VCaP (cell line): Measurements from ENCODE around the gene H2BK1.

Source experiments
- H3K27ac ChIP-seq: fragments of 450-650 bp; 2 replicates; pipeline ENCODE4 v1.5.1; 2017
- CTCF ChIP-seq: fragments of 450-650 bp; conservative IDR thresholded peaks from 2 replicates; pipeline ENCODE4 v1.5.1; 2017; ENCODE audit warnings: mild to moderate bottlenecking, moderate library complexity

H2BK1 gene

GRCh38 chr7:151240536-151240935 is 30.2 kb upstream of the H2BK1 start:
- no peak for TF ChIP-seq CTCF
- no peak overlapping the region for H3K27ac ChIP-seq

DNA sequence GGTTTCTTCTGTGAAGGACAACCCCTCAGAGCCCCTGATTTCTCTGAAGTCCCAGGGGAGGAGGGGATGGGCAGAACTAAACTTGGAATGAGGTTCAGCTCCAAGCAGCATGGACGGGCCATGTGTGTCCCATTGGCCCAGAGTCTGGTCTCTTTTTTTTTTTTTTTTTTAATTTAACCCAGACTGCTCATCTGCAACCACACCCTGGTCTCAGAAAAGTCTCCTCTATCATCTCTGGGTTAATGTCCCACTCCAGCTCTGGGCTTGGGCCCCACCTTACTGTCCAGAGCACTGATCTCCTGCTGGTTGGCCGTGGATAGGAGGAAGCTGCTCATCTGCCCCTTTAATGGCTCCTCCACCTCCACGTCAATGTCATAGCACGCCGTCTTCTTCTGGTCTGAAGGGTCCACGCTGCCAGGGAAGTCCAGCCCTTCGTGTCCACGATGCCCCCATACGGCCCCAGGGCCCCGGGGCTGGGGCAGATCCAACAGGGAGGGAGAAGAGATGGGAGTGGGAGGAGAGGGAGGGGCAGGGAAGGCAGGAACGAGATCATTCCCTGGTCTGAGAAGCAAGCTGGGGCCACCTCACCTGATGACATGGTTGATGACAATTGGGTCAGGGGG is 29.7 kb upstream of the H2BK1 start:
- no peak overlapping the region for H3K27ac ChIP-seq
- no peak for TF ChIP-seq CTCF

DNA sequence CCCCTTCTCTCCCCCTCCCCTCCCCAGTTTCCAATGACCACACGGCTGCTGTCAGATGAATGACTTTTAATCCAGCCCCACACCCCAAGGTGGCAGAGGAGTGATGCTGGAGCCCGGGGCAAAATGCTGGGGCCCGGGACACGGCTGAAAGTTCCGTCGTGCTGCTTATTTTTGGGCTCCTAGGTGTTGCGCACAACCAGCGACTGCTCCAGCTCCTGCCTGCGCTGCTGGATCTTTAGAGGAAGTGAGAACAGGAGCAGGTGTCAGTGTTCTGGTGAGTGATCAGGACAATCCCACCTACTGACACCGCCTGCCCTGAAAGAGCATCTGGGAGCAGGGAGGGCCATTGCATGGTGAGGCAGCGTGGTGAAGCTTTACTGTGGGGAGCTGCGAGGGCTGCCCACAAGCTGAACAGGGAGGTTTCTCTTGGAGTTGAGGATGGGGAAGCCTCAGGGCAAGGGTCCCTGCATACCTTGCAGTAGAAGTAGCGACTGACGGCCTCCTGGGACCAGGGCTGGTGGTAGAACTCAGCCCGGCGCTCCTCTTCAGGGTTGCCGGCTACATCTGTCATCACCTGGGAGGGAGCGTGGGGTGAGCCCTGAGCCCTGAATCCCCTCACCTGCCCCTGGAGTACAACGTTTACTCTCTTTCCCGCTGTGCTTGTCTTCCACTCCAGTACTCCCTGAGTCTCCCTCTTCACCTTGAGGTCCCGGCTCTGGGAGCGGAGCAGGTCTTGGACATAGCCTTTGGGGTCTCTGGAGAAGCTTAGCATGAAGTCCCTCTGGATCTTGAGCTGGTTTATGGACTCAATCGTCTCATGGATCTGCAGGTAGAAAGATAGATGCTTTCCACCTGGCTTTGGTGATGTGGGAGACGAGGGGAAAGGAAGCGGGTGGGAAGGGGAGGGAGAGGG is 28.9 kb upstream of the H2BK1 start:
- TF ChIP-seq CTCF = no peak
- no peak overlapping the region for H3K27ac ChIP-seq

DNA sequence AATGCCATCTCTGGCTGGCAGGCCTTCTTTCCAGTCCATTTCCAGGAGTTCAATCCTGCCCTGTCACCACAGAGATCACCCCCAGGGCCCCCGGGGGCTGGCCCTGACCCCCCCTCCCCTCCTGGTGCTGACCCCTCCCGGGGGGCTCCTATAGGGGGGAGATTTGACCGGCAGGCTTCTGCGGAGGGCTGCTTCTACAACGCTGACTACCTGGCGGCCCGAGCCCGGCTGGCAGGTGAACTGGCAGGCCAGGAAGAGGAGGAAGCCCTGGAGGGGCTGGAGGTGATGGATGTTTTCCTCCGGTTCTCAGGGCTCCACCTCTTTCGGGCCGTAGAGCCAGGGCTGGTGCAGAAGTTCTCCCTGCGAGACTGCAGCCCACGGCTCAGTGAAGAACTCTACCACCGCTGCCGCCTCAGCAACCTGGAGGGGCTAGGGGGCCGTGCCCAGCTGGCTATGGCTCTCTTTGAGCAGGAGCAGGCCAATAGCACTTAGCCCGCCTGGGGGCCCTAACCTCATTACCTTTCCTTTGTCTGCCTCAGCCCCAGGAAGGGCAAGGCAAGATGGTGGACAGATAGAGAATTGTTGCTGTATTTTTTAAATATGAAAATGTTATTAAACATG is 28.0 kb upstream of the H2BK1 start:
- TF ChIP-seq CTCF = no peak
- no peak overlapping the region for H3K27ac ChIP-seq

DNA sequence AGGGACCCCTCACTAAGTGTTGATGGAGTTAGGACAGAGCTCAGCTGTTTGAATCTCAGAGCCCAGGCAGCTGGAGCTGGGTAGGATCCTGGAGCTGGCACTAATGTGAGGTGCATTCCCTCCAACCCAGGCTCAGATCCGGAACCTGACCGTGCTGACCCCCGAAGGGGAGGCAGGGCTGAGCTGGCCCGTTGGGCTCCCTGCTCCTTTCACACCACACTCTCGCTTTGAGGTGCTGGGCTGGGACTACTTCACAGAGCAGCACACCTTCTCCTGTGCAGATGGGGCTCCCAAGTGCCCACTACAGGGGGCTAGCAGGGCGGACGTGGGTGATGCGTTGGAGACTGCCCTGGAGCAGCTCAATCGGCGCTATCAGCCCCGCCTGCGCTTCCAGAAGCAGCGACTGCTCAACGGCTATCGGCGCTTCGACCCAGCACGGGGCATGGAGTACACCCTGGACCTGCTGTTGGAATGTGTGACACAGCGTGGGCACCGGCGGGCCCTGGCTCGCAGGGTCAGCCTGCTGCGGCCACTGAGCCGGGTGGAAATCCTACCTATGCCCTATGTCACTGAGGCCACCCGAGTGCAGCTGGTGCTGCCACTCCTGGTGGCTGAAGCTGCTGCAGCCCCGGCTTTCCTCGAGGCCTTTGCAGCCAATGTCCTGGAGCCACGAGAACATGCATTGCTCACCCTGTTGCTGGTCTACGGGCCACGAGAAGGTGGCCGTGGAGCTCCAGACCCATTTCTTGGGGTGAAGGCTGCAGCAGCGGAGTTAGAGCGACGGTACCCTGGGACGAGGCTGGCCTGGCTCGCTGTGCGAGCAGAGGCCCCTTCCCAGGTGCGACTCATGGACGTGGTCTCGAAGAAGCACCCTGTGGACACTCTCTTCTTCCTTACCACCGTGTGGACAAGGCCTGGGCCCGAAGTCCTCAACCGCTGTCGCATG is 27.2 kb upstream of the H2BK1 start:
- TF ChIP-seq CTCF = no peak; the same call in 1 of the 2 replicates

DNA sequence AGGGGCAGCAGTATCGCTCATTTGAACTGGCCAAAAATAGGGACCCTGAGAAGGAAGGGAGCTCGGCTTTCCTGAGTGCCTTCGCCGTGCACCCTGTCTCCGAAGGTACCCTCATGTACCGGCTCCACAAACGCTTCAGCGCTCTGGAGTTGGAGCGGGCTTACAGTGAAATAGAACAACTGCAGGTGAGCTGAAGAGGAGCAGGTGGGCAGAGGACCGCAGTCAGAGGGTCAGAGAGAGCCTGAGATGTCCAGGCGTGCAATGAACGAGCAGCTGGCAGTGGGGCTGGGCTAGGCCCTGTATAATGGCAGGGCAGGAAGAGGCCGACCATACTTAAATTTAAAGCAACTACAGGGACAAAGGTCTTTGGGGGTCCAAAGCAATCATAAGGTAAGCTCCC is 26.1 kb upstream of the H2BK1 start:
- no peak overlapping the region for H3K27ac ChIP-seq
- no peak for TF ChIP-seq CTCF

More for the DNA sequence above, 27.2 kb upstream of the H2BK1 start:
- no peak overlapping the region for H3K27ac ChIP-seq
